GM19023 (cell line): ENCODE data around the gene GALNT5.
"Not testable (repeated sequence)": the region's sequence is repeated elsewhere in the genome, so short reads cannot be mapped to it uniquely, and the experiment has no call there.

Source experiments
- ATAC-seq: cut with Tn5 transposase; IDR thresholded peaks from one replicate; pipeline ENCODE4 v1.9.1; 2021; ENCODE audit warnings: mild to moderate bottlenecking, moderate library complexity; ENCODE audit not compliant: unreplicated experiment

GALNT5 gene

GRCh38 chr2:157250836-157251235 is 6.7 kb upstream of the GALNT5 start:
- no peak for ATAC-seq

- no peak for ATAC-seq
These were observed 5.6 kb upstream of the GALNT5 start for GRCh38 chr2:157251932-157252331.

GRCh38 chr2:157252529-157252928 is 5.0 kb upstream of the GALNT5 start:
- ATAC-seq = no peak

GRCh38 chr2:157254041-157254440 is 3.5 kb upstream of the GALNT5 start:
- no peak for ATAC-seq

GRCh38 chr2:157255746-157256145 is 1.8 kb upstream of the GALNT5 start:
- ATAC-seq = no peak

- peak; percentile 90 for ATAC-seq
These were observed 879 bp upstream of the GALNT5 start for GRCh38 chr2:157256626-157257025.

- ATAC-seq = no peak
These were observed 1.2 kb downstream of the GALNT5 start for GRCh38 chr2:157258520-157259326.

GRCh38 chr2:157259386-157259785 is 1.9 kb downstream of the GALNT5 start:
- no peak for ATAC-seq

GRCh38 chr2:157259960-157260359 is 2.5 kb downstream of the GALNT5 start:
- ATAC-seq = no peak

GRCh38 chr2:157260533-157261198 is 3.2 kb downstream of the GALNT5 start:
- no peak for ATAC-seq

GRCh38 chr2:157261199-157261782 is 3.8 kb downstream of the GALNT5 start:
- no peak for ATAC-seq

GRCh38 chr2:157262248-157262647 is 4.7 kb downstream of the GALNT5 start:
- no peak for ATAC-seq

- ATAC-seq = no peak
These were observed 6.6 kb downstream of the GALNT5 start for GRCh38 chr2:157264099-157264498.

- no peak for ATAC-seq
These were observed 8.3 kb downstream of the GALNT5 start for GRCh38 chr2:157265825-157266224.

GRCh38 chr2:157267476-157267875 is 10.0 kb downstream of the GALNT5 start:
- ATAC-seq = no peak

- no peak for ATAC-seq
These were observed 11.6 kb downstream of the GALNT5 start for GRCh38 chr2:157269060-157269459.

GRCh38 chr2:157269922-157270321 is 12.4 kb downstream of the GALNT5 start:
- ATAC-seq = no peak

GRCh38 chr2:157271590-157272203 is 14.2 kb downstream of the GALNT5 start:
- ATAC-seq = no peak

- not testable (repeated sequence) for ATAC-seq
These were observed 21.8 kb downstream of the GALNT5 start for GRCh38 chr2:157279311-157279710.

GRCh38 chr2:157281316-157281715 is 23.8 kb downstream of the GALNT5 start:
- no peak for ATAC-seq

- no peak for ATAC-seq
These were observed 26.0 kb downstream of the GALNT5 start for GRCh38 chr2:157283468-157283867.

- no peak for ATAC-seq
These were observed 29.7 kb downstream of the GALNT5 start for GRCh38 chr2:157287160-157287559.
